Mesendoderm (in vitro differentiated cells): ENCODE results near the gene SCN8A. TPM values are rescaled to one million over a fixed set of nuclear protein-coding genes. Genes with fewer than 3 reads are reported as not detected.

Experiments
- DNase-seq: peaks from one replicate; pipeline ENCODE4 v3.0.0; 2013
- H2AK5ac ChIP-seq: 2 replicates; pipeline ENCODE4 v1.6.1; 2013; ENCODE audit warnings: low read length, inconsistent platforms
- H2BK120ac ChIP-seq: 2 replicates; pipeline ENCODE4 v1.6.1; 2013; ENCODE audit warnings: low read depth, mild to moderate bottlenecking, low read length, moderate library complexity, mixed read lengths
- H2BK15ac ChIP-seq: replicated peaks from 2 replicates; pipeline ENCODE4 v1.6.1; 2013; ENCODE audit warnings: low read depth, mild to moderate bottlenecking, moderate library complexity
- H2BK5ac ChIP-seq: 2 replicates; pipeline ENCODE4 v1.6.1; 2013; ENCODE audit warnings: low read length, inconsistent platforms
- H3K18ac ChIP-seq: 2 replicates; pipeline ENCODE4 v1.6.1; 2013; ENCODE audit warnings: mild to moderate bottlenecking, low read length, mixed read lengths
- H3K23ac ChIP-seq: one replicate; pipeline ENCODE4 v1.6.1; 2013; ENCODE audit warnings: low read length
- H3K27ac ChIP-seq: 2 replicates; pipeline ENCODE4 v1.5.1; 2013; ENCODE audit warnings: low read depth, mild to moderate bottlenecking, inconsistent platforms, low read length, moderate library complexity
- H3K27me3 ChIP-seq: 2 replicates; pipeline ENCODE4 v1.6.1; 2013; ENCODE audit warnings: low read length, control low read depth, mild to moderate bottlenecking, inconsistent platforms; ENCODE audit not compliant: insufficient read depth, poor library complexity
- H3K36me3 ChIP-seq: 2 replicates; pipeline ENCODE4 v1.6.1; 2013; ENCODE audit warnings: low read length, inconsistent platforms; ENCODE audit not compliant: control insufficient read depth, insufficient read depth
- H3K4ac ChIP-seq: one replicate; pipeline ENCODE4 v1.6.1; 2013; ENCODE audit warnings: low read depth, mild to moderate bottlenecking, low read length, moderate library complexity
- H3K4me1 ChIP-seq: 2 replicates; pipeline ENCODE4 v1.6.1; 2013; ENCODE audit warnings: low read depth, low read length, inconsistent platforms; ENCODE audit not compliant: control insufficient read depth
- H3K4me2 ChIP-seq: 2 replicates; pipeline ENCODE4 v1.6.1; 2013; ENCODE audit warnings: low read length
- H3K4me3 ChIP-seq: 2 replicates; pipeline ENCODE4 v1.5.1; 2013; ENCODE audit warnings: mild to moderate bottlenecking, low read length
- H3K56ac ChIP-seq: one replicate; pipeline ENCODE4 v1.6.1; 2013; ENCODE audit warnings: low read length
- H3K79me1 ChIP-seq: 2 replicates; pipeline ENCODE4 v1.6.1; 2013; ENCODE audit warnings: low read length, inconsistent platforms
- H3K79me2 ChIP-seq: 2 replicates; pipeline ENCODE4 v1.6.1; 2013; ENCODE audit warnings: mild to moderate bottlenecking, low read length; ENCODE audit not compliant: control insufficient read depth, insufficient read depth
- H3K9ac ChIP-seq: 2 replicates; pipeline ENCODE4 v1.6.1; 2013; ENCODE audit warnings: low read length, inconsistent platforms
- H4K5ac ChIP-seq: one replicate; pipeline ENCODE4 v1.6.1; 2013; ENCODE audit warnings: low read length
- H4K8ac ChIP-seq: one replicate; pipeline ENCODE4 v1.6.1; 2013; ENCODE audit warnings: low read depth, mild to moderate bottlenecking, control low read depth, low read length, moderate library complexity
- whole genome bisulfite sequencing: extraction: QIAGEN DNeasy Blood & Tissue Kit; methylation state at CpG from one replicate; pipeline ENCODE4 v1.1.7; 2013; ENCODE audit warnings: low lambda C conversion rate, missing lambda C conversion rate; ENCODE audit not compliant: insufficient coverage; ENCODE audit errors: extremely low coverage; 5-methylcytosine and 5-hydroxymethylcytosine counted together
- polyA plus RNA-seq, 2 experiments: library from polyadenylated mRNA; stranded (reverse); fragments of 200-250 nt; gene quantifications; one replicate each; pipeline ENCODE4 v1.2.3, GENCODE V29; 2013

Gene SCN8A
- 1.4 TPM for polyA plus RNA-seq (2013, experiment 1 of 2)
- 1.5 TPM for polyA plus RNA-seq (2013, experiment 2 of 2)

GRCh38 chr12:51591016-51591901 lies at the start of gene SCN8A:
Gene SCN8A (plus strand): TSS chr12:51591233. CDS start chr12:51662818, 71,585 bp downstream.
- peak within 1 kb of the TSS; percentile 92 for H3K4me2 ChIP-seq
- no peaks in the 10 kb centered on the region for H3K4me1 ChIP-seq
- H3K79me2 ChIP-seq, result peaks cover 4% of the 10 kb centered on the region
- H3K79me1 ChIP-seq, result peaks cover 7% of the 10 kb centered on the region
- H3K9ac ChIP-seq, result peak within 1 kb of the TSS; percentile 76
- peak within 1 kb of the TSS; percentile 88 for H3K56ac ChIP-seq
- H2BK15ac ChIP-seq, result no peak within 1 kb of the TSS
- peak; percentile 76 for DNase-seq
- no CpG with 5 or more reads among the region's 91 CpGs for WGBS
- H3K4ac ChIP-seq, result no peak within 1 kb of the TSS
- no peaks in the 10 kb centered on the region for H3K27me3 ChIP-seq
- peak within 1 kb of the TSS; percentile 83 for H3K18ac ChIP-seq
- peak within 1 kb of the TSS; percentile 79 for H3K4me3 ChIP-seq
- H3K36me3 ChIP-seq, result no peaks in the 10 kb centered on the region
- H2BK5ac ChIP-seq, result no peak within 1 kb of the TSS
- H4K8ac ChIP-seq, result peak within 1 kb of the TSS; percentile 81
- H3K23ac ChIP-seq, result no peak within 1 kb of the TSS
- H2AK5ac ChIP-seq, result no peak within 1 kb of the TSS
- peak within 1 kb of the TSS; percentile 39 for H2BK120ac ChIP-seq
- H3K27ac ChIP-seq, result no peak within 1 kb of the TSS
- H4K5ac ChIP-seq, result no peak within 1 kb of the TSS

GRCh38 chr12:51546097-51546496 lies 44.9 kb upstream of the SCN8A start:
- Histone ChIP-seq H3K4me1 (no peaks in the 10 kb centered on the region), H2BK15ac (no peak overlapping the region), H3K9ac (no peak overlapping the region), H3K23ac (no peak overlapping the region), H3K27me3 (no peaks in the 10 kb centered on the region), H4K8ac (no peak overlapping the region), H3K56ac (no peak overlapping the region), H2AK5ac (no peak overlapping the region), H3K27ac (no peak overlapping the region), H3K36me3 (no peaks in the 10 kb centered on the region), H3K4me2 (no peak overlapping the region), H3K18ac (no peak overlapping the region), H3K4ac (no peak overlapping the region), H3K79me2 (no peaks in the 10 kb centered on the region), H3K4me3 (no peak overlapping the region), H2BK5ac (no peak overlapping the region), H4K5ac (no peak overlapping the region), H2BK120ac (no peak overlapping the region), H3K79me1 (no peaks in the 10 kb centered on the region)
- DNase-seq, result no peak

GRCh38 chr12:51547606-51548005 lies 43.4 kb upstream of the SCN8A start:
- H2BK5ac ChIP-seq, result no peak overlapping the region
- no peak overlapping the region for H3K4ac ChIP-seq
- no peak overlapping the region for H4K8ac ChIP-seq
- H3K18ac ChIP-seq, result no peak overlapping the region
- no CpG with 5 or more reads among the region's 6 CpGs for WGBS
- no peak overlapping the region for H2BK120ac ChIP-seq
- no peak overlapping the region for H3K4me2 ChIP-seq
- H3K36me3 ChIP-seq, result no peaks in the 10 kb centered on the region
- no peak overlapping the region for H3K9ac ChIP-seq
- H3K4me1 ChIP-seq, result no peaks in the 10 kb centered on the region
- H3K27ac ChIP-seq, result no peak overlapping the region
- no peaks in the 10 kb centered on the region for H3K79me2 ChIP-seq
- no peaks in the 10 kb centered on the region for H3K79me1 ChIP-seq
- no peak overlapping the region for H3K56ac ChIP-seq
- no peak overlapping the region for H3K4me3 ChIP-seq
- H3K27me3 ChIP-seq, result no peaks in the 10 kb centered on the region
- H4K5ac ChIP-seq, result no peak overlapping the region
- no peak overlapping the region for H2BK15ac ChIP-seq
- no peak overlapping the region for H3K23ac ChIP-seq
- no peak overlapping the region for H2AK5ac ChIP-seq
- no peak for DNase-seq

GRCh38 chr12:51548241-51548640 lies 42.8 kb upstream of the SCN8A start:
- DNase-seq, result no peak
- Histone ChIP-seq H3K4me2 (no peak overlapping the region), H3K4me3 (no peak overlapping the region), H2BK15ac (no peak overlapping the region), H2BK120ac (no peak overlapping the region), H3K23ac (no peak overlapping the region), H4K5ac (no peak overlapping the region), H3K9ac (no peak overlapping the region), H2BK5ac (no peak overlapping the region), H3K18ac (no peak overlapping the region), H3K4me1 (no peaks in the 10 kb centered on the region), H4K8ac (no peak overlapping the region), H3K36me3 (no peaks in the 10 kb centered on the region), H3K79me2 (no peaks in the 10 kb centered on the region), H3K79me1 (no peaks in the 10 kb centered on the region), H3K4ac (no peak overlapping the region), H3K27me3 (no peaks in the 10 kb centered on the region), H3K56ac (no peak overlapping the region), H2AK5ac (no peak overlapping the region), H3K27ac (no peak overlapping the region)
- WGBS, result no CpG with 5 or more reads among the region's 2 CpGs

GRCh38 chr12:51549637-51550036 lies 41.4 kb upstream of the SCN8A start:
- Histone ChIP-seq H4K5ac (no peak overlapping the region), H2BK120ac (no peak overlapping the region), H2BK15ac (no peak overlapping the region), H3K4ac (no peak overlapping the region), H3K56ac (no peak overlapping the region), H2AK5ac (no peak overlapping the region), H3K79me2 (no peaks in the 10 kb centered on the region), H3K4me1 (no peaks in the 10 kb centered on the region), H3K9ac (no peak overlapping the region), H3K23ac (no peak overlapping the region), H3K27ac (no peak overlapping the region), H3K36me3 (no peaks in the 10 kb centered on the region), H3K18ac (no peak overlapping the region), H2BK5ac (no peak overlapping the region), H3K79me1 (no peaks in the 10 kb centered on the region), H4K8ac (no peak overlapping the region), H3K27me3 (no peaks in the 10 kb centered on the region), H3K4me3 (no peak overlapping the region), H3K4me2 (no peak overlapping the region)
- DNase-seq, result no peak
- no CpG with 5 or more reads among the region's 8 CpGs for WGBS
